SK-N-SH (cell line): ENCODE results near the gene MOB1A. TPM values are rescaled to one million over a fixed set of nuclear protein-coding genes. Genes with fewer than 3 reads are reported as not detected.

Experiments used
- CTCF ChIA-PET: fragments of 300-600, 350-600 bp; formaldehyde crosslinking; extraction: SDS; loops from one replicate; lab custom pipeline; 2021; lab: Yijun Ruan, JAX
- POLR2A ChIA-PET: fragments of 350-600 bp; sonication (Branson Sonifier 250); formaldehyde crosslinking; extraction: SDS; loops from one replicate; lab custom pipeline; 2020; ENCODE audit warnings: antibody characterized with exemption, inconsistent platforms; lab: Yijun Ruan, JAX
- DNase-seq: peaks from one replicate; pipeline ENCODE4 v3.0.0; 2012
- H2AFZ ChIP-seq: fragments of 200-600 bp; sonication (generic); 2 replicates; pipeline ENCODE4 v1.8.1; 2016; ENCODE audit warnings: antibody characterized with exemption, mild to moderate bottlenecking, low read depth
- H3F3A ChIP-seq: fragments of 200-600 bp; sonication (generic); replicated peaks from 2 replicates; pipeline ENCODE3; 2016; ENCODE audit warnings: antibody characterized with exemption, mild to moderate bottlenecking; ENCODE audit not compliant: insufficient read depth
- H3K27ac ChIP-seq, 2 experiments: fragments of 200-500 bp in 1 of 2; fragments of 200-600 bp in 1 of 2; sonication (Bioruptor generic) in 1 of 2; sonication (generic), shearing (Covaris generic) in 1 of 2; 2 replicates each; pipeline versions ENCODE4 v1.5.1 to v1.6.1; 2014 to 2016; ENCODE audit warnings: low read depth in 2 of 2, inconsistent platforms in 1 of 2, low read length in 1 of 2, mild to moderate bottlenecking in 1 of 2, mixed read lengths in 1 of 2
- H3K27me3 ChIP-seq: fragments of 200-600 bp; sonication (generic), shearing (Covaris generic); 2 replicates; pipeline ENCODE4 v1.6.1; 2016; ENCODE audit warnings: mixed run types; ENCODE audit not compliant: insufficient read depth
- H3K36me3 ChIP-seq, 2 experiments: fragments of 200-500 bp in 1 of 2; fragments of 200-600 bp in 1 of 2; sonication (Bioruptor generic) in 1 of 2; sonication (generic) in 1 of 2; replicated peaks in 1 of 2; 2 replicates each; pipeline versions ENCODE3 to v1.5.1; 2014 to 2016; ENCODE audit warnings: low read length in 1 of 2, mild to moderate bottlenecking in 1 of 2; ENCODE audit not compliant: insufficient read depth in 2 of 2, control insufficient read depth in 1 of 2
- H3K4me1 ChIP-seq, 2 experiments: fragments of 200-500 bp in 1 of 2; fragments of 200-600 bp in 1 of 2; sonication (Bioruptor generic) in 1 of 2; sonication (generic), shearing (Covaris generic) in 1 of 2; 2 replicates each; pipeline versions ENCODE4 v1.5.1 to v1.6.1; 2014 to 2016; ENCODE audit warnings: low read depth in 1 of 2, low read length in 1 of 2, mixed run types in 1 of 2; ENCODE audit not compliant: insufficient read depth in 2 of 2, control insufficient read depth in 1 of 2
- H3K4me2 ChIP-seq: fragments of 200-600 bp; sonication (generic), shearing (Covaris generic); 2 replicates; pipeline ENCODE4 v1.6.1; 2017; ENCODE audit warnings: mixed run types
- H3K4me3 ChIP-seq, 2 experiments: fragments of 200-500 bp in 1 of 2; fragments of 200-600 bp in 1 of 2; sonication (Bioruptor generic) in 1 of 2; sonication (generic), shearing (Covaris generic) in 1 of 2; 2 replicates each; pipeline versions ENCODE4 v1.5.1 to v1.8.1; 2014 to 2016; ENCODE audit warnings: low read depth in 2 of 2, inconsistent platforms in 1 of 2, low read length in 1 of 2, mild to moderate bottlenecking in 1 of 2, mixed read lengths in 1 of 2, moderate library complexity in 1 of 2
- H3K79me2 ChIP-seq: fragments of 200-600 bp; sonication (generic); 2 replicates; pipeline ENCODE4 v1.8.1; 2017; ENCODE audit warnings: mild to moderate bottlenecking; ENCODE audit not compliant: insufficient read depth
- H3K9ac ChIP-seq: fragments of 200-600 bp; sonication (generic); 2 replicates; pipeline ENCODE4 v1.6.1; 2017; ENCODE audit warnings: mixed run types
- H3K9me2 ChIP-seq: fragments of 200-600 bp; sonication (generic); 2 replicates; pipeline ENCODE4 v1.6.1; 2017; ENCODE audit warnings: mixed run types
- H3K9me3 ChIP-seq: fragments of 200-600 bp; sonication (generic); 2 replicates; pipeline ENCODE4 v1.6.1; 2017; ENCODE audit warnings: mixed run types, mild to moderate bottlenecking, moderate library complexity
- H4K20me1 ChIP-seq: fragments of 200-600 bp; sonication (generic); 2 replicates; pipeline ENCODE4 v1.6.1; 2017; ENCODE audit warnings: mild to moderate bottlenecking, mixed run types; ENCODE audit not compliant: insufficient read depth
- CTCF ChIP-seq: fragments of 200-600 bp; sonication (generic); IDR thresholded peaks from 2 replicates; pipeline ENCODE4 v1.6.1; 2017; ENCODE audit warnings: antibody characterized with exemption, mild to moderate bottlenecking, moderate library complexity
- EP300 ChIP-seq, 2 experiments: IDR thresholded peaks; 2 replicates each; pipeline versions ENCODE4 v1.4.0 to v1.6.1; 2012; ENCODE audit warnings: borderline replicate concordance in 1 of 2, low read depth in 1 of 2, low read length in 1 of 2
- EZH2phosphoT487 ChIP-seq: fragments of 200-600 bp; sonication (generic); IDR thresholded peaks from 2 replicates; pipeline ENCODE4 v1.6.1; 2017; ENCODE audit warnings: low read depth, mixed run types, mild to moderate bottlenecking, antibody characterized with exemption, moderate library complexity, borderline replicate concordance
- FOSL2 ChIP-seq: IDR thresholded peaks from 2 replicates; pipeline ENCODE4 v1.4.0; 2012; ENCODE audit warnings: low read depth, mild to moderate bottlenecking, moderate library complexity, borderline replicate concordance
- FOXM1 ChIP-seq: IDR thresholded peaks from 2 replicates; pipeline ENCODE4 v1.4.0; 2012; ENCODE audit warnings: low read depth, mild to moderate bottlenecking
- GATA2 ChIP-seq: sonication (generic); formaldehyde crosslinking; IDR thresholded peaks from 2 replicates; pipeline ENCODE4 v1.5.0; 2020; ENCODE audit warnings: mild to moderate bottlenecking, missing genetic modification reagents
- IRF3 ChIP-seq: fragments of 150-350 bp; IDR thresholded peaks from 2 replicates; pipeline ENCODE4 v1.6.1; 2016; ENCODE audit warnings: mild to moderate bottlenecking, low read depth, low read length
- NFIC ChIP-seq: IDR thresholded peaks from 2 replicates; pipeline ENCODE4 v1.4.0; 2012; ENCODE audit warnings: borderline replicate concordance
- RCOR1 ChIP-seq: fragments of 150-350 bp; IDR thresholded peaks from 2 replicates; pipeline ENCODE4 v1.6.1; 2017; ENCODE audit warnings: antibody characterized with exemption, low read length
- RFX5 ChIP-seq: IDR thresholded peaks from 2 replicates; pipeline ENCODE4 v1.6.1; 2012; ENCODE audit warnings: mild to moderate bottlenecking, improper control_type of control experiment, low read length
- SMC3 ChIP-seq: IDR thresholded peaks from 2 replicates; pipeline ENCODE4 v1.6.1; 2012; ENCODE audit warnings: low read depth, low read length, improper control_type of control experiment
- TAF1 ChIP-seq: IDR thresholded peaks from 2 replicates; pipeline ENCODE4 v1.6.1; 2012; ENCODE audit warnings: low read depth, mild to moderate bottlenecking, low read length, moderate library complexity, borderline replicate concordance
- YY1 ChIP-seq: IDR thresholded peaks from 2 replicates; pipeline ENCODE4 v1.4.0; 2012; ENCODE audit warnings: low read depth, mild to moderate bottlenecking
- WGBS: methylation state at CpG from one replicate; pipeline ENCODE4 v1.1.6; 2017; ENCODE audit warnings: low lambda C conversion rate; 5-methylcytosine and 5-hydroxymethylcytosine counted together
- polyA plus RNA-seq, 3 experiments: library from polyadenylated mRNA; depleted of rRNA; stranded (reverse); fragments of >200 nt; gene quantifications; 2 replicates each; pipeline ENCODE4 v1.2.3, GENCODE V29; 2012

Gene MOB1A
- polyA plus RNA-seq, 1 of the 3 experiments (the other 2 are of a cell fraction): 15.3 TPM

DNA sequence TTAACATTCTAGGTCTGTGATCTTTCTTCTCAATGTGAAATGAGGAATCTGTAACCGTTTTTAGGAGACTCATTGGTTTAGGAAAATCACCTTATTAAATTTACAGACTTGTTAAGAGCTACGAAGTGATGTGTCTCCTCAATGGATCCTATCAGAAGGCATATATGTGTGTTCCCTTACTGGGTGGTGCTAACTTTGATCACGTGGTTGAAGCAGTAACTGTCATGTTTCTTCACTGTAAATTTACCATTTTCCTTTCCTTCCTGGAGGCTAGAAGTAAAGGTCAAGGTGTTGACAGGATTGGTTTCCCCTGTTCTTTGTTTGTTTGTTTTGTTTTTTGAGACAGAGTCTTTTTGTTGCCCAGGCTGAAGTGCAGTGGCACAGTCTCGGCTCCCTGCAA lies 18.4 kb upstream of the MOB1A start:
- DNase-seq: no peak
- CTCF ChIA-PET: interaction anchor here (0.7 to 1.6 kb wide), 3 partner anchors 45 to 48 kb away, joined by 3 to 6 read pairs (median 3); no protein-coding TSS in a partner anchor
- Histone ChIP-seq H3K9ac (no peak overlapping the region), H3K36me3 (peaks cover 0 to 3% of the 10 kb centered on the region in 2 experiments), H3K27ac (no peak overlapping the region), H3K4me2 (no peak overlapping the region), H3K79me2 (peaks cover 30% of the 10 kb centered on the region), H3K4me3 (no peak overlapping the region), H4K20me1 (peaks cover 29% of the 10 kb centered on the region), H3K27me3 (no peaks in the 10 kb centered on the region), H3K9me2 (no peaks in the 10 kb centered on the region), H3K4me1 (peaks cover 5 to 18% of the 10 kb centered on the region in 2 experiments; a peak in 3 of 4 replicates), H2AFZ (no peak overlapping the region)
- POLR2A ChIA-PET: interaction anchor here (0.9 kb wide), 1 partner anchor 19 kb away, joined by 3 read pairs; the partner anchor contains the start of gene MOB1A
- 77% methylated on average over 4 of the region's 4 CpGs for WGBS
- TF ChIP-seq RCOR1: no peak
- TF ChIP-seq IRF3: no peak
- TF ChIP-seq EP300 (IDR thresholded peaks at IDR 0.05; ENCODE audit: borderline replicate concordance in 1 of 2, low read depth in 1 of 2, low read length in 1 of 2): no peak
- no peak for TF ChIP-seq GATA2
- TF ChIP-seq, all 33 proteins: peak for 0
- Histone ChIP-seq H3K9me3 (no peaks in the 10 kb centered on the region), H3F3A (peaks cover 4% of the 10 kb centered on the region)

GRCh38 chr2:74194799-74195198 lies 16.1 kb upstream of the MOB1A start:
- Histone ChIP-seq H3K79me2 (peaks cover 8% of the 10 kb centered on the region), H3K9ac (no peak overlapping the region), H3K9me3 (no peaks in the 10 kb centered on the region), H3K4me2 (no peak overlapping the region), H3K27me3 (no peaks in the 10 kb centered on the region), H3K9me2 (no peaks in the 10 kb centered on the region), H3F3A (peaks cover 4% of the 10 kb centered on the region), H3K4me3 (no peak overlapping the region), H3K36me3 (no peaks in the 10 kb centered on the region), H2AFZ (no peak overlapping the region), H3K4me1 (no peaks in the 10 kb centered on the region; a peak in 1 of 4 replicates), H3K27ac (no peak overlapping the region), H4K20me1 (peaks cover 7% of the 10 kb centered on the region)
- ChIA-PET CTCF (no interaction called here), POLR2A (no interaction called here)
- DNase-seq: no peak
- TF ChIP-seq TAF1: no peak
- TF ChIP-seq NFIC: no peak
- WGBS: 89% methylated on average over 1 of the region's 1 CpG

GRCh38 chr2:74191596-74192380 lies 13.1 kb upstream of the MOB1A start:
- 39% methylated on average over 6 of the region's 6 CpGs for WGBS
- Histone ChIP-seq H3K27ac (no peak overlapping the region), H3K9ac (no peak overlapping the region), H3K27me3 (no peaks in the 10 kb centered on the region), H3K4me1 (no peaks in the 10 kb centered on the region), H3K9me2 (no peaks in the 10 kb centered on the region), H2AFZ (no peak overlapping the region), H4K20me1 (no peaks in the 10 kb centered on the region), H3K9me3 (no peaks in the 10 kb centered on the region), H3K79me2 (no peaks in the 10 kb centered on the region), H3K4me2 (no peak overlapping the region), H3K36me3 (no peaks in the 10 kb centered on the region), H3F3A (no peaks in the 10 kb centered on the region), H3K4me3 (no peak overlapping the region)
- TF ChIP-seq SMC3 (no peak), FOSL2 (no peak), YY1 (no peak), CTCF (no peak), RFX5 (no peak), FOXM1 (no peak), EZH2phosphoT487 (no peak), IRF3 (no peak)
- POLR2A ChIA-PET: interaction anchor here (1.2 kb wide), 1 partner anchor 13 kb away, joined by 5 read pairs; the partner anchor contains the start of gene MOB1A
- CTCF ChIA-PET: interaction anchor here (1.4 to 1.9 kb wide), 2 partner anchors 8 to 13 kb away, joined by 6 to 9 read pairs; partner anchors contain the start of gene MOB1A
- no peak for DNase-seq
